ENCODE results near the gene CCNL1.
"Not testable (repeated sequence)": the region's sequence is repeated elsewhere in the genome, so short reads cannot be mapped to it uniquely, and the experiment has no call there.

CCNL1 gene

DNA sequence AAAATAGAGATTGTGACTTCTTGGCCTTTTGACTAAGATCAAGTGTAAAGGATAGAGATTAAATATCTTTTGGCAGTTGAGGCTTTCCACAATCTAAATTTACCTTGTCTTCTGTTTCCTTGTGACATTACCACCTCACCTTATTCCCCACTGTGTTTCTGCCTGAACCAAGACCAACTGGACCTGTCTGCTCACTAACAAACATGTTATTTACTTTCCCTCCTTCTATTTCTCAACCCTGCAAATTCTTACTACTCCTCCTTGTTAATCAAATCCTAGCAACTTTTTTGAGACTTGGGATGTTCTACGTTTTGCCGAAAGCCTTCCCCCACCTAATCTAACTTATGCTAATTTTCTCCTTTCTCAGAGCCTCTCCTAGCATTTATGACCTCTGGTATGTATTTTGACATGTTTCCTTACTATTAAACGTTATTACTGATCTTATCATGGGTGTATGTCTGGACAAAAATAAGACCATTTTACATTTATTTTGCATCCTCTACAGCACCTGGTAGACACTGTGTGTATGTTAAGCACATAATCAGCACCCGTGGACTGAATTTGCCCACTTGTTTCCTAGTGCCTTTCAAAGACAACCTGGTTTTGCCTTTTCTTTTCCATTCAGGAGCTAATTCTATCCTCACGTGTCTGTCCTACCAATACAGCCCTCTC lies 7.6 kb upstream of the CCNL1 start:
- DNase-seq = no peak

DNA sequence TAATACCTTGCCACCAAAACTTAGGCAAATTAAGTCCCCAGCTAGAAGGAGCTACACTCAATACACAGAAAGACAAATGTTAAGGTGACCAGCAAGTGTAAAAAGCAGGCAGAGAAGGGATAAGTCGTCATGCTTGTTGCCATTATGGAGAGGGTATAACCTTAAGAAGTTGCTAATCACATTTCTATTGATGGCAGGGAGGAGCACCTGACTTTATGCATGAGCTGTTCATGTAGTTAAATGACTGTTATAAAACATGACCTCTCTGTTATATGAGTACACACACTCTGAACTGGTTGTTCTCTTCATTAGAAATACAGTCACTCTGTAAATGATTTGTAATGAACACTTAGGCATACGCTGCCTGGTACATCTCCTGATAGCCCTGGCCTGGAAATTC lies 6.6 kb upstream of the CCNL1 start:
- no peak for DNase-seq

GRCh38 chr3:157166115-157166514 lies 6.2 kb upstream of the CCNL1 start:
- DNase-seq = no peak

GRCh38 chr3:157163217-157163953 lies 3.4 kb upstream of the CCNL1 start:
- DNase-seq = no peak

GRCh38 chr3:157162620-157163019 lies 2.7 kb upstream of the CCNL1 start:
- DNase-seq = not testable (repeated sequence)

DNA sequence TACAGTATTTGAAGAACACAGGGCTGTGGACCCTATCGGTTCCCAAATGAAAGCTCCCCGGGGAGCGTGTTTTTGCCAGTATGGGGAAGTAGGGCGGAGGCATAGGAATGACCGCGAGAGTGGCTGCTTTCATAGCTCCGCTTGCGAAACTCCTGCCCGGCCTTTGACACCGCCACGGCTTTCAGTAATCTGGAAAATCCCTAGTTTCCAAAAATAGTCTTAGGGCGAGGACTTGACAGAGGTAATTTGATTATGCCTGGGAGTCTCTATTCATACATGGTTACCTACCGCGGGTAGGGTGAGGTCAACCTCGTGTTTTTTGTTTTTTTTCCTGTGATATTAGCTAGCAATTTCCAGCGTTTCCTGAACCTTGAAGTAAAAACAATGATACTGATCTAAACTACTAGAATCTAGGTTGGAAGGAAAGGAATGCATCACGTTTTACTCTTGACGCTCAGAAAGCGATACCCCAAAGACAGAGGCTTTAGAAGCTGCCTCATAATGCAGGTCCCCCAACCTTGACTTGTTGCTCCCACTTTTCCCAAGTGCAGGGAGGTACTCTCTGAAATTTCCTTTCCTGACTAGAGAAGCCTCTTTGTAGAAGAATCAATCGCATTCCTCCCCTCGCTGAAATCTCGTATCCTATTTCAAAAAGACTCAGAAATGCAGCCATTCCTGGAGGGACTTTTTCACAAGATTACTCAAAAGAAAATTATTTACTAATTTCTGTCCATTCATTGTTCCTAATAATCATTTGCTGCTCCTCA lies 894 bp upstream of the CCNL1 start:
- DNase-seq = peak; percentile 72

- DNase-seq = peak; percentile 74
These were observed 748 bp downstream of the CCNL1 start for GRCh38 chr3:157159037-157159761.

DNA sequence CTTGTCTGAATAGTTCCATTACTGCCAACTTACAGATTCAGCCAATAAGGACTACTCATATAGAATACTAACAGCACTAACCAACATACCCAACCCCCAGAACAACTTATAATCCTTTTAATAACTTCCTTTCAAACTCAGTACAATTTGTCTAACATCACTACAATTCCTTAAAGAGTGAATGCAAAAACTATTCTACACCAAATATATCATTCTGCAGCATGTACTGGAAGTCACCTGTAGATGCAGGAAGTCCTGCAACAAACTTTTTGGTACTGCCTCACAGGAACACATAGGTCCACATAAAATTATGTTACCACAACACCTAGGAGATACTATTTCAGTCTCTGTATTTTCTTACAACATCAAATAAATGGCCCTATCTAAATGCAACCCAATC lies 2.1 kb downstream of the CCNL1 start:
- DNase-seq = no peak

DNA sequence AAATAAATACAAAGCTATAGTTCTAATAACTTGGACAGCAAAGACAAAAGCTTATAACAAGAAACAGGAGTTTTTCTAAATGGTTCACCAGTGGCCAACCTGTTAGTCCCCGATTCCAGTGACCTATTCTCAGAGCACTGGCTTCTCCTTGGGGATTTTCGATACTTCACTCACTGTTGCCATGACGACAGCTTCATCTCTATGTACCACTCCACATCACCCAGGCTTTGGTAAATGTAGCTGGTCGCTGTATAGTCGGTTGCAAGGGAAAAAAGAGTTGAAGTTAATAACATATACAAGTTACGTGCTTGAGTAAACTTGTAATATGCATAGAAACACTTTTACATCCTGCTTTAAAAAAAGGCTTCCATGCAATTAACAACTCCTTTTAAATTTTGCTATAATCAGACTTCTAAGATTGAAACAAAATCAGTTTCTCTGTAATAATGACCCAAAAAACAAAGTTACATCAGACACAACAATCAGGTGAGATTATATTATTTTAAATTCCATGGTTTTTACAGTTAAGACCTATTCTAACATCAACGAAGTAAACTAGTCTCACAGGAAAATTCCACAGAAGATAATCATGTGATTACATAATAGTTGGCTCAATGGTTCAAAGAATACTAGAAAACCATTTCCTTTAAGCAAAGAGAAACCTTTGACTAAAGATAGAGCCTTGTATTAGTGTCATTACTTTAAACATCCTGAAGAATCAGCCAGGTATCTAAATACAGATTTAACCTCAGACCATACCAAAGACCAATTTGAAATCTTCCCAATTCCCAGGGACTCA lies 2.9 kb downstream of the CCNL1 start:
- DNase-seq = no peak

DNA sequence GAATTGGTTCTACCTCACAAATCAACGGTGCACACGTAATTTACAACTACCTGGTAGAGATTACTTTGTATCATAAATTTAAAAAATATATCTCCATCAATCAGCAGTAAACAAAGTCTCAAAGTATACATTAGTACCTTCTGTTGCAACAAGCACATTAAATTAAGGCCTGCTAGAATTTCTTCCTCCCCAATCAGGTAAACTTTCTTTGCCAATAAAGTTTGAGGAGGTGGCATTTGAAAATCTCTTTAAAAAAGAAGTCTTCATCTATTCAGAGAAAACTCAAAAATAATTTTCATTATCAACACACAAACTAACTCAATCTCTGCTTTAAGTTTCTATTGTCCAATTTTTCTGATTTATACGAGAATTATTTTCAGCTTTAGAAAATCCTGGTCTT lies 4.4 kb downstream of the CCNL1 start:
- DNase-seq = no peak

GRCh38 chr3:157154563-157155330 lies 5.2 kb downstream of the CCNL1 start:
- no peak for DNase-seq

DNA sequence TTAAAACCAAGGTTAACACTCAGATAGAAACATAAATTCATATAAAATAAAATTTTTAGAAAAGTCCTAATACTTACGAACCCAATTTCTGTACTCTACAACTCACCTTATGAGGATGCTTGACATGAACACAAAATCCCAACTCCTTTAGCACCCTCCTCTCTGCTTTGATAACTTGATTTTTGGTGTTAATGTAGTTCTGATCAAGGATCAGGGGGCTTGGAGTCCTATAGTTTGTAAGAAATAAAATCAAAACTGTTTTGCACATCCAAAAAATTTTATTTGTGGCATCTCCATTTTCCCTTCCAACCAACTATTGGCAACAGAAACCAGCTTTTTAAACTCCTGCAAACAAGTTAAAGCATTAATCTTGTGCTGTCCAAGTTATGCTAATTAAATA lies 7.0 kb downstream of the CCNL1 start:
- no peak for DNase-seq

DNA sequence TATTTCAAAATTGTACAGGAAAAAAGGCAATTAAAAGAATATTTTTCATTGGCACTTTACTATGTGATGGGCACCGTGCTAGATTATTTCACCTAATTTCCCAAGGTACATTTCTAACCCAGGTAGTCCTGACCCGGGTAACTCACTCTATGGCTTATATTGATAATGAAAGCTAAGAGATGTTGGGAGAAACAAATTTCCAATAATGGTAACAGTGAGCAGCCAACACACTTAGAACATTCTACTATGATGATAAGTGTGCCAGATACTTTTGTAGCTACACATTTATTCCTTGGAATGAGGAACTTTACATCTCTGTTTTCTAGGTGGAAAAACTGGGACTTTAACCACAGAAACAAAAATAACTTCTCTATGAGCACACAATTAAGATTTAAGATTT lies 7.5 kb downstream of the CCNL1 start:
- DNase-seq = no peak

DNA sequence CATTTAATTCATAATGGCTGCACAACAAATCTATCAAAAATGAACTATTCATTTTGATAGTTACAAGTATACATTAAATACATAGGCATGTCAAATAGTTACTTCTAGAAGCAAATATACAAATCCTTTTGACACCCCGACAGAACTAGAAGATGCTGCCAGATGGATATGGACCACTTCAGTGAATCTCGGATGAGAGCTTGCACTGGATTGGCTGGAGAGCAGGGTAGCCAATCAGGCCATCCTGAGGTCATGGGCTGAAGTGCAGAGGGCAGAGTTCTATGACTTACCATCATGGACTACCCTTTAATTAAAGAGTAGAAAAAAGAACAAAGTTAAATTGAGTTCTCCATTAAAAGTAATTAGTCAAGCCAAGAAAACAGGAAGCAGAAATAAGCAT lies 8.3 kb downstream of the CCNL1 start:
- DNase-seq = no peak

DNA sequence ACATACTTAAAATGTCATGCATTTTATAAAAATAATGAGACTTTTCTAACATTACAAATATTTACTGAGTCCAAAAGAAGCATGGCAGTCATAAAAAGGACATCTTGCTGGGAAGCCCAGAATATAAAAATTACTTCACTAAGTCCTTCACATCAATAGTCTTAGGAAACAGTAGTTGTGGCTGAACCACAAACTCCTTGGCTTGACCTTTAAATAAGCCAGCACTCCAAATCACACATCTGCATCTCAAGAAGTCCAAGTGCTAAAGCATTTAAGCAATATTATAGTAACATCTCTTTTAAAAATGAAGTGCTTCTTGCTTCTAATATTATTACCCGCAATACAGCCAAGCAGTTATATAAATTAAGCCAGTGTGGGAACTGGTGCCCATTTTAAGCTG lies 8.8 kb downstream of the CCNL1 start:
- no peak for DNase-seq

DNA sequence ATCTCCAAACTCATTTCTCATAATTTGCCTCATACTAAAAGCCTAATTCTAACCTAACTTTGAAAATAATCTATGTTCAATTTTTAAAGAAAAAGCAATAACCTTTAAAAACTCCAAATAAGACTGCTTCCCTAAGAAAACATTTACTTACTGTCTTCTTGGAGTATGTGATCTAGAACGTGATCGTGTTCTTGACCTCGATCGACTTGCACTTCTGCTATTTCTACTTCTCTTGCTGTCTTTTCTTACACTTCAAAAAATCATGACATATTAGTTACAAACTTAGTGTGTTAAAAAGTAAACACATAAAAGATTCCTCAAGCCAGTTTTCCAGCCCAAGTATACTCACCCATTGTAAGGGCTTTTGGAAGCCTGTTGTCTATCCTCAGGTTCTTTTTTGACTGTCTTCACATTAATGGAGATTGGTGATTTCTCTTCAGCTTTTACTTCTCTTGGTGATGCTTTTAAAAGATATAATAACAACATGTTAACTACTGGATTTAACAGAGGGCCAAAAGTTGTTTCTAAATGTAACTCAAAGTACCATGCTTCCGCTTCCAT lies 10.7 kb downstream of the CCNL1 start:
- DNase-seq = no peak

GRCh38 chr3:157148196-157148889 lies 11.6 kb downstream of the CCNL1 start:
- DNase-seq = no peak

DNA sequence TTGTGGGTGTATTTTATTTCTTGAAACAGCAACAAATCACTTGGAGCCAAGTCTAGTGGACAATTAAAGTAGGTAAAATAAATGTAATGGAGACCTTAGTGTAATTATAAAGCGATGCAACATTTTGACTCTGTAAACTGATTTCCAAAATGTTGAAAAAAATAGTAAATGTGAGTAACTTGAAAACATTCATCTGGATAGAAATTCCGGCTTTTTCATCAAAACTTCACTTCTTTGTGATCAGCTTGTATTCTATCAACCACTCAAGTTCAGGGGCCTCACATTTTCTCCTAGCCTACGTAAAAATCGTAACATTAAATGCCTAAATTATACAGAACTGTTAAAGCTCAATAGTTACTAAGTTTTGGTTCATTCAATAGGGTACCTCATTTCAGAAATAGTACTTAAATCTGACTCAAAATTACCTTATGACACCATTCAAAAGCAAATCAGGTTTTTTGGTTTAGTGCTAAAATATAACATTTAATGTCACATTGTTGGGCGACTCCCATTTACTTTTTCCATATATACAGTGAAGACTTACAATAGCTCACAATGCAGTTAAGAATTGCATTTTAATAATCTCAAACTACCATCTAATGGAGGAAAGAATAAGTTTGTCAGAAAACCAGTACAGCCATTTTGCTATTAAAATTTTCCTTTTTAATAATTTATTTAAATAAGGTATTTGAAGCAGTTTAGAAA lies 12.7 kb downstream of the CCNL1 start:
- DNase-seq = no peak

DNA sequence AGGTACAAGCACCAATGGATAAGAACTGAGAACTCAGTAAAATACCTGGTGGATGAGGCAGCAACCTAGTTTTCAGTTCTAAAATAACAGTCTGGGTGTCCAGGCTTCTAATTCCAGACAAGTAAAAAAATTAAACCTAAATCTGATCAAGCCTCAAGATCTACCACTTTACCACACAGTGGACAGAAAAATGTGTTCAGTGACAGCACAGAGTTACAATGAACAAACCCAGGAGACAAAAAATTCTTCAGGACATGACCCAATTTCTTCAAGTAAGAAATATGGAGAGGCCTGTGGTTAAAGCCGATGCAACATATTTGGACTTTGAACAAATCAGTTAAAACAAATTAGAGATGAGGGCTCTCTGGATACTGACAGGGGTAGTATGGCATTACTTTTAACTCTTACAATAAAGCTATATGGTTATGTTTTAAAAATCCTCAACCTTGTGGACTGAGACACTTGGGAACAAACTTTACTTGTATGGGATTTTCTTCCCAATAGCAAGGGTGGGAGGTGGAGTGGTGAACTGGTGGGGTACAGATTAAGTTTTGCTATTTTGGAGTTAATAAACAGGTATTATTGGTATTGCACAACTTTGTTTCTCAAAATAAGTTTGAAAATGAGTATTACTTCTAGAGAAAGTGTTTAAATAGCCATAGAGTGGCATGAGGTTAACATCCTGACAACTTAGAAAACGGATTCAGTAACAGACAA lies 14.2 kb downstream of the CCNL1 start:
- no peak for DNase-seq
